Measurements from ENCODE around the gene ROR2.

DNA sequence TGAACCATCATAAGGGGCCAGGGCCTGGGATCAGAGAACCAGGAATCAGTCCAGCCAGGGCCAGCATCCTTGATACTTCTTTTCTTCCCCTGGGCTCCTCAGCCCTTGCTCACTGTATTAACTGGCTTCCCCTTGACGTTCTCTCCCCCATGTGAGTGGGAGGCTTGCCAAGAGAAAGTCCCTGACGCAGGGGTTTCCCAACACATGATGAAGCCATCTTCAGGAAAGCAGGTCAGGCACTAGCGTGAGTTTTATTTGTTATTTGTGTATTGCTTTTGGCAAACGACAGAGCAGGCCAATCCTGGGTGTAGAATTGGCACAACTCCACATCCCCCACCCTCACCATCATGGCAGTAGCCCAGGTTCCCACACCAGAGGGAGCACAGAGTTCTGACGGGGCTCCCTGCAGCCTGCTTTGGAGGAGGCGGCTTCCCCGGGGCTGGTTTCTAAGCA, 360.9 kb downstream of the ROR2 start:
- TF ChIP-seq RAD21 (IDR thresholded peaks at IDR 0.05) (no peak), CTCF (IDR thresholded peaks at IDR 0.05; ENCODE audit: low read depth, low read length, missing input control) (no peak), REST (IDR thresholded peaks at IDR 0.05) (no peak), HNF4A (conservative IDR thresholded peaks at IDR 0.05) (no peak), ZBTB33 (IDR thresholded peaks at IDR 0.05) (no peak), RXRA (IDR thresholded peaks at IDR 0.05) (no peak), TAF1 (conservative IDR thresholded peaks at IDR 0.05) (no peak), GABPA (IDR thresholded peaks at IDR 0.05 in 1 of 2, conservative IDR thresholded peaks at IDR 0.05 in 1 of 2) (no peak)
- TF ChIP-seq, protein P1, sequence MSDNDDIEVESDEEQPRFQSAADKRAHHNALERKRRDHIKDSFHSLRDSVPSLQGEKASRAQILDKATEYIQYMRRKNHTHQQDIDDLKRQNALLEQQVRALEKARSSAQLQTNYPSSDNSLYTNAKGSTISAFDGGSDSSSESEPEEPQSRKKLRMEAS (IDR thresholded peaks at IDR 0.05), result no peak

Measured in liver (tissue), 3 donors.